Neutrophil (primary cell): ENCODE data around the gene ATCAY.

ENCODE experiments used
- H3K27ac ChIP-seq: fragments of 200-600 bp; sonication (generic); 2 replicates; pipeline ENCODE4 v1.5.1; 2016; ENCODE audit warnings: mild to moderate bottlenecking, moderate library complexity
- H3K27me3 ChIP-seq: fragments of 200-600 bp; sonication (generic); 2 replicates; pipeline ENCODE4 v1.6.0; 2016; ENCODE audit warnings: mild to moderate bottlenecking
- H3K36me3 ChIP-seq: fragments of 200-600 bp; sonication (generic); 2 replicates; pipeline ENCODE4 v1.5.1; 2017
- H3K4me1 ChIP-seq, 2 experiments: fragments of 200-600 bp in 1 of 2; sonication (generic) in 1 of 2; 1 replicate in 1 of 2; 2 replicates in 1 of 2; pipeline versions ENCODE4 v1.5.1 to v1.6.1; 2013 to 2016; ENCODE audit warnings: low read depth in 1 of 2, low read length in 1 of 2, mild to moderate bottlenecking in 1 of 2, moderate library complexity in 1 of 2; ENCODE audit not compliant: control insufficient read depth in 1 of 2, insufficient read depth in 1 of 2
- H3K4me3 ChIP-seq, 2 experiments: fragments of 200-600 bp in 1 of 2; sonication (generic) in 1 of 2; 1 replicate in 1 of 2; 2 replicates in 1 of 2; pipeline ENCODE4 v1.5.1; 2013 to 2016; ENCODE audit warnings: low read depth in 1 of 2, low read length in 1 of 2, mild to moderate bottlenecking in 1 of 2, moderate library complexity in 1 of 2
- H3K9me3 ChIP-seq: fragments of 200-600 bp; sonication (generic); 2 replicates; pipeline ENCODE4 v1.5.1; 2016
- TF ChIP-seq, protein P1 (sequence below): fragments of 200-600 bp; sonication (generic); IDR thresholded peaks from 2 replicates; pipeline ENCODE4 v1.5.1; 2016; ENCODE audit warnings: antibody characterized with exemption

The ATCAY gene, protein sequence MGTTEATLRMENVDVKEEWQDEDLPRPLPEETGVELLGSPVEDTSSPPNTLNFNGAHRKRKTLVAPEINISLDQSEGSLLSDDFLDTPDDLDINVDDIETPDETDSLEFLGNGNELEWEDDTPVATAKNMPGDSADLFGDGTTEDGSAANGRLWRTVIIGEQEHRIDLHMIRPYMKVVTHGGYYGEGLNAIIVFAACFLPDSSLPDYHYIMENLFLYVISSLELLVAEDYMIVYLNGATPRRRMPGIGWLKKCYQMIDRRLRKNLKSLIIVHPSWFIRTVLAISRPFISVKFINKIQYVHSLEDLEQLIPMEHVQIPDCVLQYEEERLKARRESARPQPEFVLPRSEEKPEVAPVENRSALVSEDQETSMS

DNA sequence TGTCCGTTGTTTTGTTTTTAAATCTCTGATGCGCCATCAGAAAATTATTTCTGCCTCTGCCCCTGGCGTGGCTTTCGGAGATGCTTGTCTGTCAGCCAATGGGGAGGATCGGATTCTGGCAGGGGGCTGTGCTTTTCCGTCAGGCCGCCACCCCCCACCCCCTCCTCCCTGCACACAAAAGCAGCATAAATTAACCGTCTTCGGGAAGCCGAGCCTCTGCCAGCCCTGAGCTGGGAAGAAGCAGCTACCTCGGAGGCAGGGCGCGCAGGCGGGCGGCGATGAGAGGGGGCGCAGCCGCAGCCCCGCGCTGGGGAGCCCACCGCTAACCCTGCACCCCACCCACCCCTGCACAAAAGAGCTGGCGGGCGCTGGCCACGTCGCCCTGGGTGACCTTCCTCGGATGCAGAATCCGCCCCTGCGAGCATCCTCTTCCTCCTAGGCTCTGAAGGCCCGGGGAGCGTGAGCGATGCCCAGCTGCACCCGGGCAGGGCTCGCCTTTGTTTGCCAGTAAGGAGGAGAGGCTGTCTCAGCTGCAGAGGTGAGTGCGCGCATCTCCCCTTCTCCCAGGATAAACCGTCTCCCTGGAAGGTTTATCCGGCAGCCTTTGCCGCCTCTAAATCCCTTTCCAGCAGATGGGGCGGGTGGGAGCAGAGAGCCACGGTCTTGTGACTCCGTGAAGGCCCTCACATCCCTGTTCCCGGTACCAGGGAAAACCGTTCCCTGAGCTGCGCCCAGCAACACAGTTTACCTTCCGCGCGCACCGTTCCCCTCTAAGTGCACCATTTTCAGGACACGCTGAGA, at the start of gene ATCAY:
ATCAY (plus strand) TSS at position 215 of the 801 bp plus-strand sequence. CDS start 5,083 bp downstream, outside the sequence.
- no peak within 1 kb of the TSS for H3K27ac ChIP-seq
- H3K36me3 ChIP-seq: no peaks in the 10 kb centered on the region
- TF ChIP-seq, protein P1, sequence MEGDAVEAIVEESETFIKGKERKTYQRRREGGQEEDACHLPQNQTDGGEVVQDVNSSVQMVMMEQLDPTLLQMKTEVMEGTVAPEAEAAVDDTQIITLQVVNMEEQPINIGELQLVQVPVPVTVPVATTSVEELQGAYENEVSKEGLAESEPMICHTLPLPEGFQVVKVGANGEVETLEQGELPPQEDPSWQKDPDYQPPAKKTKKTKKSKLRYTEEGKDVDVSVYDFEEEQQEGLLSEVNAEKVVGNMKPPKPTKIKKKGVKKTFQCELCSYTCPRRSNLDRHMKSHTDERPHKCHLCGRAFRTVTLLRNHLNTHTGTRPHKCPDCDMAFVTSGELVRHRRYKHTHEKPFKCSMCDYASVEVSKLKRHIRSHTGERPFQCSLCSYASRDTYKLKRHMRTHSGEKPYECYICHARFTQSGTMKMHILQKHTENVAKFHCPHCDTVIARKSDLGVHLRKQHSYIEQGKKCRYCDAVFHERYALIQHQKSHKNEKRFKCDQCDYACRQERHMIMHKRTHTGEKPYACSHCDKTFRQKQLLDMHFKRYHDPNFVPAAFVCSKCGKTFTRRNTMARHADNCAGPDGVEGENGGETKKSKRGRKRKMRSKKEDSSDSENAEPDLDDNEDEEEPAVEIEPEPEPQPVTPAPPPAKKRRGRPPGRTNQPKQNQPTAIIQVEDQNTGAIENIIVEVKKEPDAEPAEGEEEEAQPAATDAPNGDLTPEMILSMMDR: no peak
- H3K4me3 ChIP-seq: no peak within 1 kb of the TSS
- peaks cover 68% of the 10 kb centered on the region for H3K27me3 ChIP-seq
- H3K9me3 ChIP-seq: no peaks in the 10 kb centered on the region
- no peaks in the 10 kb centered on the region for H3K4me1 ChIP-seq

DNA sequence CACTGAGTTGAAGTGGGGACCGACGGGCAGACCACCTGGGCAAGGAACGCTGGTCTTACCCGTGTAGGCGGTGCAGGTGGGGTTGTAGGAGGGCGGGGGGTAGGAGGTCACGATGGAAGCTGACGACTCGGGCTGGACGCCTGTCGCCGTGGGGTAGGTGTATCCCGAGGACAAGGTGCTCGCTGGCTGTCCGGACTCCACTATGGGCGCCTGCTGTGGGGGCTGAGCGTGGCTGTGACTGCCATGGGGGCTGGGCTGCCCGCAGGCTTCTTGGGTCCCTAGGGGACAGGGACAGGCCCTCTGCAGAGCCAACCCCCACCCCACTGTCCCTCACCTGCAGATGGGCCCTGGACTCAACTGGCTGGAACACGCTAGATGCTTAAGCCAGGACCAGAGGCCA, 48.9 kb upstream of the ATCAY start:
- TF ChIP-seq, protein P1: no peak
- no peak overlapping the region for H3K4me3 ChIP-seq

DNA sequence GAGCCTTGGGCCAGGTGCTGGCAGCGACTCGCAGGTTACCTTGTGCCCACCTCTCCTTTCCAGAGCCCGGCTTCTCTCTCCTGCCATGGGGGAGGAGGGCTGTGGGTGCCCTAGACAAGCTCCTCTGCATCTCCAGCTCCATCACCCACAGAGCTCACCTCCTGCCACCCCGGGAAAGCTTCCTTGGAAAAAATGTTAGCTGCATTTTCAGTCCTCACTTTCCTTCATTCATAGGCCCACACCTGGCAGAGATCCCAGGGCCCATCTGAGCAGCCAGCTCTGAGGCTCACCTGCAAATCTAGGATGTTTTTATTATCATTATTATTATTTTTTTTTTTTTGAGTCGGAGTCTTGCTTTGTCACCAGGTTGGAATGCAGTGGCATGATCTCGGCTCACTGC, 48.5 kb upstream of the ATCAY start:
- Histone ChIP-seq H3K27ac (no peak overlapping the region), H3K27me3 (peaks cover 7% of the 10 kb centered on the region), H3K9me3 (no peaks in the 10 kb centered on the region), H3K36me3 (no peaks in the 10 kb centered on the region), H3K4me1 (no peaks in the 10 kb centered on the region), H3K4me3 (no peak overlapping the region)
- TF ChIP-seq, protein P1: no peak

More for the DNA sequence above, 48.9 kb upstream of the ATCAY start:
- H3K27me3 ChIP-seq: peaks cover 7% of the 10 kb centered on the region
- H3K27ac ChIP-seq: no peak overlapping the region
- H3K9me3 ChIP-seq: no peaks in the 10 kb centered on the region
- no peaks in the 10 kb centered on the region for H3K36me3 ChIP-seq
- no peaks in the 10 kb centered on the region for H3K4me1 ChIP-seq

DNA sequence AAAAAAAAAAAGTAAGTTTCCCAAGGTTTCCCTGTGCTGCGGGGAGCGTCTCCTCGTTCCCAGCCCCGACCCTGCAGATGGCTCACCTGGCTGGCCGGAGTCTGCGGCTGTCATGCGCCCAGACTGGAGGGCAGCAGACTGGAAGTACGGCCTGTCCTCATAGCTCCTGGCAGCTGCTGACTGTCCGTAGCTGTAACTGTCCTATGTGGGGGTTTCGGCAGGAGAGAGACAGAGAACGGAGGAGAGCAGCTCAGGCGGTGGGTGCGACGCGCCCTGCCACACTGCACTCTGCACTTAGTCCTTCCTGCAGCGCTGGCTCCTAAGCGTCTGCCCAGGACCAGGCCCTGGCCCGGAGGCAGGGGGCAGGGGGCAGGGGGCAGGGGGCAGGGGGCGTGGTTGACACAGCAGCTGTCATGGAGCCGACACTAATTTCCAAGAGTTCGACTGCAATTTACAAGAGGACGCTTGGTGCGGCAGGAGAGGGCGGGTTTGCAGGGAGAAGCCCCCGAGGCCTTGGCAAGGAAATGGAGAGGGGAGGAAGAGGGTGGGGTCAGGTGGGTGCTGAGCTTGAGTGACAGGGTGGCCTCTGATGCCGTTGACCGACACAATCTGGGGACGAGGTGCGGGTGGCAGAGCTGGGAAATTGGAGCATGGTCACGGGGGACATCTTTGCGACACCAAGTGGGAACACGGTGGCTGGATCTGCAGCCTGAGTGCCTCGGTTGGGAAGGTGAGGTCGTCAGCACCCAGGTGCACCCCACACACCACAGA, 46.7 kb upstream of the ATCAY start:
- Histone ChIP-seq H3K36me3 (no peaks in the 10 kb centered on the region), H3K4me1 (no peaks in the 10 kb centered on the region), H3K27ac (no peak overlapping the region), H3K9me3 (no peaks in the 10 kb centered on the region), H3K4me3 (no peak overlapping the region), H3K27me3 (peaks cover 8% of the 10 kb centered on the region)
- TF ChIP-seq, protein P1: no peak

DNA sequence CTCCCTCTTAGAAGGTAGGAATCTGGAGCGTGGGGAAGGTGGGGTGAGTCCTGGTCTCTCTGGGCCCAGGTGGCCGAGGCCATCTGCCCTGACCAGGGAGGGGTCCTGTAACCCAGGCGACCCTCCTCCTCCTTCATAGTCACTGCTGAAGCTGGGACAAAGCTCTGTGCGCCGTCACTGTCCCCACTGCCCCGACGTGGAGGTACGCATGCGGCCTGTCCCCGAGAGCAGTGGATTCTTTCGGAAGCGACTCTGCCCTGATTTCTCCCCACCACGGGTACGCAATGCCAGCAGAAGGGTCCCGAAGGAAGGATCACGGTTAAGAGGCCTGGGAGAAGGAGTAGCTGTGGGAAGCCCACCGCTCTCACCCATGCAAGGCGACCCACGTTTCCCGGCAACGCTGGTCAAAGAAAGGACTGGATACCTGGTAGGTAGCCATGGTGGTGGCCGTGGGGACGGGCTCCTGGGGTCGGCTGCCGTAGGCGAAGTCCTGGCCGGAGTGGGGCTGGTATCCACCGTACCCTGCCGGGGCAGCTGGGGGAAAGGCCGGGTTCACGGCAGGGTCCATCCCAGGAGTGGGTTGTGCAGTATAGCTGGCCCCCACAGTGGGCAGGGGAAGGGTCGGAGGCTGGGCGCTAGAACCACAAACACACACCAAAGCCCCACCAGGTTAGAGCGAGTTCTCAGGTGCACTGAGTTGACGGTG, 46.0 kb upstream of the ATCAY start:
- H3K4me3 ChIP-seq: no peak overlapping the region
- TF ChIP-seq, protein P1: no peak
- H3K27ac ChIP-seq: no peak overlapping the region
- H3K27me3 ChIP-seq: peaks cover 11% of the 10 kb centered on the region
- H3K4me1 ChIP-seq: no peaks in the 10 kb centered on the region
- no peaks in the 10 kb centered on the region for H3K9me3 ChIP-seq
- no peaks in the 10 kb centered on the region for H3K36me3 ChIP-seq
